ENCODE results near the gene THPO.
A peak's percentile ranks its signal among the peaks of the same experiment; 100 is the strongest.

THPO gene

DNA sequence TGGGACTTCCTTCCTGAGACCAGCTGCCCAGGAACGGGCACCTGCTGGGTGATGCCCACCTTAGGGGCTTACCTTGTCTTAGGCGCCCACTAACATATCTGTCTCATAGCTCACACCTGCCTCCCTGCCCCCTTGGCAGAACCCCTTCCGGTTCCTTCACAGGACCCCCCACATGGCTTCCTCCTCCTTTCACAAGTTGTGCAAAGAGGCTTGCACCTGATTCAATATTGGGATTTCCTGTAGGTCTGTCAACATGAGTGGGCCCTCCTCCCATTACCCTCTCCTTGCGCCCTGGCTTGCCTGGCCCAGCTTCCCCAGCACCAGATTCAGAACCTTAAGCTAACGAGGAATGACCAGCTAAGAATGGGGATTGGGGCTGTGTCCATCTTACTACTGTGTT, 633 bp downstream of the THPO start:
- no peak for DNase-seq (ENCODE audit: low spot score)
- CTCF ChIA-PET, result interaction anchor here (0.8 kb wide), 1 partner anchor 164 kb away, joined by 3 read pairs; no protein-coding TSS in a partner anchor
- no peak overlapping the region for H3K27ac ChIP-seq
- POLR2A ChIA-PET (ENCODE audit: low non-redundant PET), result no interaction called here
- no peak for TF ChIP-seq CTCF (conservative IDR thresholded peaks at IDR 0.05; ENCODE audit: low read depth)

GRCh38 chr3:184375747-184376461, 2.1 kb downstream of the THPO start:
- ChIA-PET CTCF (interaction anchor here (0.6 to 1.9 kb wide), 2 partner anchors 89 to 138 kb away, joined by 3 to 12 read pairs; no protein-coding TSS in a partner anchor), POLR2A (ENCODE audit: low non-redundant PET) (no interaction called here)
- no peak for TF ChIP-seq CTCF (conservative IDR thresholded peaks at IDR 0.05; ENCODE audit: low read depth)

GRCh38 chr3:184373422-184373821, 4.6 kb downstream of the THPO start:
- ChIA-PET CTCF (interaction anchor here (0.5 to 2.3 kb wide), 5 partner anchors 10 to 168 kb away, joined by 3 to 13 read pairs (median 6); no protein-coding TSS in a partner anchor), POLR2A (ENCODE audit: low non-redundant PET) (no interaction called here)
- no peak for DNase-seq (ENCODE audit: low spot score)

More at GRCh38 chr3:184375747-184376461, 2.1 kb downstream of the THPO start:
- H3K27ac ChIP-seq, result no peak overlapping the region
- DNase-seq (ENCODE audit: low spot score), result no peak

GRCh38 chr3:184372911-184373310, 5.1 kb downstream of the THPO start:
- H3K27ac ChIP-seq, result no peak overlapping the region
- CTCF ChIA-PET, result interaction anchor here (0.6 to 2.6 kb wide), 6 partner anchors 9 to 168 kb away, joined by 3 to 44 read pairs (median 7); no protein-coding TSS in a partner anchor
- POLR2A ChIA-PET (ENCODE audit: low non-redundant PET), result no interaction called here
- no peak for TF ChIP-seq CTCF (conservative IDR thresholded peaks at IDR 0.05; ENCODE audit: low read depth)
- DNase-seq (ENCODE audit: low spot score), result no peak

More at GRCh38 chr3:184373422-184373821, 4.6 kb downstream of the THPO start:
- TF ChIP-seq CTCF (conservative IDR thresholded peaks at IDR 0.05; ENCODE audit: low read depth), result no peak
- no peak overlapping the region for H3K27ac ChIP-seq

- no peak for DNase-seq (ENCODE audit: low spot score)
- no peak for TF ChIP-seq CTCF (conservative IDR thresholded peaks at IDR 0.05; ENCODE audit: low read depth)
- ChIA-PET CTCF (interaction anchor here (0.6 to 2.6 kb wide), 12 partner anchors 8 to 173 kb away, joined by 3 to 44 read pairs (median 5); no protein-coding TSS in a partner anchor), POLR2A (ENCODE audit: low non-redundant PET) (no interaction called here)
- H3K27ac ChIP-seq, result no peak overlapping the region
These were observed 5.6 kb downstream of the THPO start for GRCh38 chr3:184372296-184372821.

DNA sequence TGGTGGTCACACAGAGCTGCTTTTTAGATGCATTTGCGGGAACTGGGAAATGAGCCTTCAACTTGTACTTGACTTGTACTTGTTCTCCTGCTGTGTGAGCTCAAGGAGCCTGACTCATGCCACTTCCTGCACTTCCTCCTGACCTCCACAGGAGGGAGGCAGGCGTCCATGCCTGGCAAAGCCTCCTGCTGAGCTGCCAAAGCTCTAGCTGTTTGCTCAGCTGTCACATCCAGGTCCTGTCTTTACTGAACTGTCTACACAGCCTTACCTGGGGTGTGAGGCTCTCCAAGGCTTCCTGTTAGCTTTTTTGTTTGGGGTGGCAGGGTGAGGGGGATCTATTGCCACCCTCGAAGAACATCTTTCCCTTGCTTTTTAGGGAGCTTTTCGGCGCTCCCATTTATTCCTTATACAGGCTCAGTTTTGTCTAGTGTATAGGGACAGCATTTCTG, 6.4 kb downstream of the THPO start:
- POLR2A ChIA-PET (ENCODE audit: low non-redundant PET), result no interaction called here
- peak; percentile 94 for TF ChIP-seq CTCF (conservative IDR thresholded peaks at IDR 0.05; ENCODE audit: low read depth)
- CTCF ChIA-PET, result interaction anchor here (0.6 to 2.6 kb wide), 19 partner anchors 8 to 174 kb away, joined by 3 to 44 read pairs (median 4); no protein-coding TSS in a partner anchor
- DNase-seq (ENCODE audit: low spot score), result peak; percentile 86
- H3K27ac ChIP-seq, result no peak overlapping the region

Data from RWPE1 (cell line).